Measurements from ENCODE around the gene MIER3.

Gene MIER3

DNA sequence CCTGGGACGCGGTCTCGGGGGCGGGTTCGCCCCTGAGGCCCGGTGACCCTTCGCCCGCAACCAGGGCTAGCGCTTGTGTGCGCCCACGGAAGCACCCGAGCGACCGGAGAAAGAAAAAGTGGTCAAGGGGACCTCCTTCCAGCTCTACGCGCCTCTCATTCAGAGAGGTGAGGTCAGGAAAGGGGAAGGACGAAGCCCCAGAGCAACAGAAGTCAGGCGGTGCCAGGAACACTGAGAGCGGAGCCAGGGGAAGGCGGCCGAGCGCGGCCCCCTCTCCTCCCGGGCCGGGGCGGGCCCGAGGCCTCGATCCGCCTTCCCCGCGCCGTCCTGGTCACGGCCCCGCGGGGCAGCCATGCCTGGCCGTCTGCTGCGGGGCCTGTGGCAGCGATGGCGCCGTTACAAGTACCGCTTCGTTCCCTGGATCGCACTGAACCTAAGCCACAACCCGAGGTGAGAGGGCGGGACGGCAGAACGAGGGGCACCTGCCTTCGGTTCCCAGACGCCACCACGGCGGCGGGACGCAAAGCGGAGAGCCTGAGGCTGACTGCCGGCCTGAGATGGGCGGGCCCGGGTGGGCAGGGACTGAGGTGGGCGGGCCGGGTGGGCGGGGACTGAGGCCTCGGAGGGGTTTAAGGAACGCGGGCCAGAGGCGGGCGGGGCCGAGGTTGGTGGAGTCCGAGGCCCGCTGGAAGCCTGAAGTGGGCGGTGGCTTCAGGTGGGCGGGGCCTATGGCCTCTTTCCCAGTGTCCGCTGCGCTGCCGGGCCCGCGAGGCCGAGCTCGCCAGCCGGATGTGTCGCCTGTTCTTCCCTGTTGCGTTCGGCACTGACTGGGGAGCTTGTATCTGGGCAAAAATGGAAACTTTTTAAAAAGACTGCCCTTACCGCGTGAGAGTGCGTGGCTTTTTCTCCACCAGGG lies 42.4 kb downstream of the MIER3 start, which contains the start of gene SETD9:
Gene SETD9 (plus strand): TSS at position 303 of the 916 bp plus-strand sequence. CDS start 50 bp downstream, at position 353.
- peak; percentile 80 for DNase-seq (ENCODE audit: low read depth)
- peak within 1 kb of the TSS; percentile 79 for H3K4me3 ChIP-seq (ENCODE audit: control insufficient read depth, low read depth, low read length)
- TF ChIP-seq, protein P1, sequence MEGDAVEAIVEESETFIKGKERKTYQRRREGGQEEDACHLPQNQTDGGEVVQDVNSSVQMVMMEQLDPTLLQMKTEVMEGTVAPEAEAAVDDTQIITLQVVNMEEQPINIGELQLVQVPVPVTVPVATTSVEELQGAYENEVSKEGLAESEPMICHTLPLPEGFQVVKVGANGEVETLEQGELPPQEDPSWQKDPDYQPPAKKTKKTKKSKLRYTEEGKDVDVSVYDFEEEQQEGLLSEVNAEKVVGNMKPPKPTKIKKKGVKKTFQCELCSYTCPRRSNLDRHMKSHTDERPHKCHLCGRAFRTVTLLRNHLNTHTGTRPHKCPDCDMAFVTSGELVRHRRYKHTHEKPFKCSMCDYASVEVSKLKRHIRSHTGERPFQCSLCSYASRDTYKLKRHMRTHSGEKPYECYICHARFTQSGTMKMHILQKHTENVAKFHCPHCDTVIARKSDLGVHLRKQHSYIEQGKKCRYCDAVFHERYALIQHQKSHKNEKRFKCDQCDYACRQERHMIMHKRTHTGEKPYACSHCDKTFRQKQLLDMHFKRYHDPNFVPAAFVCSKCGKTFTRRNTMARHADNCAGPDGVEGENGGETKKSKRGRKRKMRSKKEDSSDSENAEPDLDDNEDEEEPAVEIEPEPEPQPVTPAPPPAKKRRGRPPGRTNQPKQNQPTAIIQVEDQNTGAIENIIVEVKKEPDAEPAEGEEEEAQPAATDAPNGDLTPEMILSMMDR (IDR thresholded peaks at IDR 0.05; ENCODE audit: control insufficient read depth, insufficient read depth, low read depth, low read length, missing control alignments): no peak

DNA sequence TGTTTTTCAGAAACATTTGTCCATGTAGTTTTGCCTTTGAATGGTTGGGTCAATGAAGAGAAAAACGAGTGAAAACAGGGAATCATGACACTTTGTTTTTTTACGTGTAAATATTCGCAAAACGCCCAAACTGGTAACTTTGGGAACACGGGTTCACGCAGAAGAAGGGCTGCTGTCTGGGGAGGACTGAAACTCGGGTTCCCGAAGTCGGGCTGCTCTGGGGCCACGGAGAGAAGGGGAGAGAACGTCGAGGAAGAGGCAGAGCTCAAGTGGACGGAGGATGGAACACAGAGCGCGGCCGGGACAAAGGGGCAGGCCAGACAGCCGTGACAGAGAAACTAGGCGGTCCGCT lies 43.0 kb downstream of the MIER3 start:
- DNase-seq (ENCODE audit: low read depth): no peak
- TF ChIP-seq, protein P1 (IDR thresholded peaks at IDR 0.05; ENCODE audit: control insufficient read depth, insufficient read depth, low read depth, low read length, missing control alignments): no peak
- peak overlapping the region; percentile 79 for H3K4me3 ChIP-seq (ENCODE audit: control insufficient read depth, low read depth, low read length)

DNA sequence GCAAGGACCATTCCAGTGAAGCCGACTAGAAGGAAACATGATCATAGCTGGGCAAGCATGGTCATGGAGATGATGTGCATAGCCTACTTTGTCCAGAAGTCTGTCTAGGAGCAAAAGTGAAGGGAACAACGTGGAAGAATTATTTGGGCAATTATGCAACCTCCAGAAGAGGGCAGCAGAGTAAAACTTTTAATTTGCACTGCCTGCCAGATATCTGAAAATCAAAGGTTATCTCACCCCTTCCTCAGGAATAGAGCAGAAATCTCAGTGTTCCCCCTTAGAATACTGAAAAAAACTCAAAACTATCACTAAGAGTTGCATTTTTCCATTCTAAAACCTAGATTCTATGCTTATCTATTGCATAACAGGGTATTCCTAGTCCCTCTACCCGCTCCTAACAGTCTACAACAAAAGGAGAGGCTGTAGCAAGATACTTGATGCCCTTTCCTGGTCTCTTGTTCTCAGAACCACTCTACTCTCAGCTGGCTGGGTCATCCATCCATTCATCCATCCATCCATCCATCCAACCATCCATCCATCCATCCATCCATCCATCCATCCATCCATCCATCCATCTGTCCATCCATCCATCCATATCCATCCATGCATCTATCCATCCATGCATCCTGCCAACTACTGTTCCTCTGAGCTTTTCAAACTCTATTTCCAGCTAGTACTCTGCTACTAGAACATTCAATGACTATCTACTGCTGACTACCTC lies 50.9 kb downstream of the MIER3 start:
- TF ChIP-seq, protein P1 (IDR thresholded peaks at IDR 0.05; ENCODE audit: control insufficient read depth, insufficient read depth, low read depth, low read length, missing control alignments): peak; percentile 73
- no peak overlapping the region for H3K4me3 ChIP-seq (ENCODE audit: control insufficient read depth, low read depth, low read length)
- no peak for DNase-seq (ENCODE audit: low read depth)

DNA sequence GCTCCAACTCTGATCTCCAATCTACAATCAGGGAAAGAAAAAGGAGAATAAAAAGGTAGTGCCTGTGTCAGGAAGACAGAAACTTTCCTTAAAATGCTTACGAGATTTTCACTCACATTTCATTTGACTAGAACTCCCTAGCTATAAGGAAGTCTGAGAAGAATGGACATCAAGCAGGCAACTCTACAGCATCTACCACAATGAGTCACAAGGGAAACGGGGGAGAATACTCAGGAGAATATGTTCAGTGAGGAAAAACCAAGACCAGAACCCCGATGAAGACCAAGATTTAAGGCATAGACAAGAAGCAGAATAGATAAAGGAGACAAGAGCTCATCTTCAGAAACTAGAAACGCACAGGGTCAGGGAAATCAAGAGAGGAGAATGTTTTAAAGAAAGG lies 51.5 kb downstream of the MIER3 start:
- H3K4me3 ChIP-seq (ENCODE audit: control insufficient read depth, low read depth, low read length): no peak overlapping the region
- DNase-seq (ENCODE audit: low read depth): no peak
- TF ChIP-seq, protein P1 (IDR thresholded peaks at IDR 0.05; ENCODE audit: control insufficient read depth, insufficient read depth, low read depth, low read length, missing control alignments): no peak

DNA sequence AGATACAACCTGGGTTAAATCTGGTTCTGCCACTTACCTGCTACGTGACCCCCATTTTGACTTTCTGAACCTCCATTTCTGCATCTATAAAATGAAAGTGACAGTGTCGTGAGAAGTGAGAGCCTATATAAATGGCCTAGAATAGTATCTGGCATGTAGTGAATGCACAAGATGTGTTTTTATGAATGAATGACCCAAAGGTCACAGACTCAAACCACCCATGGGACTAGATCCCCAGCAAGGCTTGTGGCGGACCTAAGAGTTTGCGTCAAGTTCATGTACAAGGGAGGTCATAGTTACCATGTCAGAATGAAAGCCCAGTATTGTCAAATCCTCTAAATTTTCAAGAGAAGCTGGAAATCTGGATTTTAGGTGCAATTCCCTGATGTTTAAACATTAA lies 53.7 kb downstream of the MIER3 start:
- no peak for DNase-seq (ENCODE audit: low read depth)
- H3K4me3 ChIP-seq (ENCODE audit: control insufficient read depth, low read depth, low read length): no peak overlapping the region
- TF ChIP-seq, protein P1 (IDR thresholded peaks at IDR 0.05; ENCODE audit: control insufficient read depth, insufficient read depth, low read depth, low read length, missing control alignments): no peak

DNA sequence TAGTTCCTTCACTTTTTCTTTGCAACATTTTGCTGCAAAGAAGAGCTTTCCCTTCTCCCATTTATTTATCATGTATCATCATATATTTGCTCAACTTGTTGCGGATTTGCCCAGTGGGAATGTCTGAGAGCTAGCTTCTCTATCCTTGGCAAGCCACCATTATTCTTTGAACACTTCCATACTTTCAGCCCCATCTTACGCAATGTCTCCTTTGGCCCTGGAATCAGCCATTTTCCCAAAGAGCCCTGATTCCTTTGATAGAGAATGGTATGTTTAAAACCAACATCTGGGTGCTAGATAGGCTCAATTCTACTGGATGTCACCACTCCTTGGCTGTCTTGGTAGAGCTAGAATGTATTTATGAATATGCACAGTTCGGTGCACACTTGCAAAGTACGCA lies 55.2 kb downstream of the MIER3 start:
- no peak overlapping the region for H3K4me3 ChIP-seq (ENCODE audit: control insufficient read depth, low read depth, low read length)
- TF ChIP-seq, protein P1 (IDR thresholded peaks at IDR 0.05; ENCODE audit: control insufficient read depth, insufficient read depth, low read depth, low read length, missing control alignments): no peak
- DNase-seq (ENCODE audit: low read depth): no peak
